ENCODE data around the gene ZNF479.

ZNF479 gene

DNA sequence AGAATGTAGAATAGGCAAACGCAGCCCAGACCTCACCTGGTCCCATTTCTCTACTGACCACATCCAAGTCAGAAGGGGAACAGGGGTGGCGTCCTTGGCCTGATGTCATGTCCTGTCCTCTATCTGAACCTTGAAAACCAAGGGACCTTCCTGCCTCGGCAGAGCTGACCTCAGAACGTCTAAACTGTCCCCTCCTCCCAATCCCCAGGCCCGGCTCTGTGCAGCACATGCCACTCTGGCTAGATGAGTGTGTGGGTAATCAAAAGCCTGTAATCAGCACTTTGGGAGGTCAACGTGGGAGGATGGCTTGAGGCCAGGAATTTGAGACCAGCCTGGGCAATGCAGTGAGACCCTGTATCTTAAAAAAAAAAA, 46.5 kb upstream of the ZNF479 start:
- no peaks in the 10 kb centered on the region for H3K79me2 ChIP-seq (ENCODE audit: insufficient read depth, low read length)
- no peak overlapping the region for H3K4me2 ChIP-seq (ENCODE audit: low read length)
- no peaks in the 10 kb centered on the region for H3K9me2 ChIP-seq (ENCODE audit: low read depth, low read length)
- no peaks in the 10 kb centered on the region for H3K4me1 ChIP-seq (ENCODE audit: insufficient read depth, low read length, severe bottlenecking)
- H2AFZ ChIP-seq (ENCODE audit: low read length), result no peak overlapping the region
- H3K4me3 ChIP-seq (ENCODE audit: low read depth, low read length, poor library complexity, severe bottlenecking), result no peak overlapping the region
- H3F3A ChIP-seq (ENCODE audit: insufficient read depth, low read length), result no peaks in the 10 kb centered on the region
- H4K20me1 ChIP-seq (ENCODE audit: insufficient read depth, low read length), result no peaks in the 10 kb centered on the region
- no peak overlapping the region for H3K9ac ChIP-seq (ENCODE audit: low read length)
- TF ChIP-seq EZH2 (IDR thresholded peaks at IDR 0.05; ENCODE audit: borderline replicate concordance, low read length), result no peak
- TF ChIP-seq, protein P1, sequence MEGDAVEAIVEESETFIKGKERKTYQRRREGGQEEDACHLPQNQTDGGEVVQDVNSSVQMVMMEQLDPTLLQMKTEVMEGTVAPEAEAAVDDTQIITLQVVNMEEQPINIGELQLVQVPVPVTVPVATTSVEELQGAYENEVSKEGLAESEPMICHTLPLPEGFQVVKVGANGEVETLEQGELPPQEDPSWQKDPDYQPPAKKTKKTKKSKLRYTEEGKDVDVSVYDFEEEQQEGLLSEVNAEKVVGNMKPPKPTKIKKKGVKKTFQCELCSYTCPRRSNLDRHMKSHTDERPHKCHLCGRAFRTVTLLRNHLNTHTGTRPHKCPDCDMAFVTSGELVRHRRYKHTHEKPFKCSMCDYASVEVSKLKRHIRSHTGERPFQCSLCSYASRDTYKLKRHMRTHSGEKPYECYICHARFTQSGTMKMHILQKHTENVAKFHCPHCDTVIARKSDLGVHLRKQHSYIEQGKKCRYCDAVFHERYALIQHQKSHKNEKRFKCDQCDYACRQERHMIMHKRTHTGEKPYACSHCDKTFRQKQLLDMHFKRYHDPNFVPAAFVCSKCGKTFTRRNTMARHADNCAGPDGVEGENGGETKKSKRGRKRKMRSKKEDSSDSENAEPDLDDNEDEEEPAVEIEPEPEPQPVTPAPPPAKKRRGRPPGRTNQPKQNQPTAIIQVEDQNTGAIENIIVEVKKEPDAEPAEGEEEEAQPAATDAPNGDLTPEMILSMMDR (IDR thresholded peaks at IDR 0.05; ENCODE audit: low read length), result no peak
- no peaks in the 10 kb centered on the region for H3K36me3 ChIP-seq (ENCODE audit: insufficient read depth, low read length)
- H3K27ac ChIP-seq (ENCODE audit: low read depth, low read length, poor library complexity, severe bottlenecking), result no peak overlapping the region
- no peaks in the 10 kb centered on the region for H3K27me3 ChIP-seq (ENCODE audit: insufficient read depth, low read length)
- peaks cover 4% of the 10 kb centered on the region; the same call in 1 of the 2 replicates for H3K9me3 ChIP-seq (ENCODE audit: low read length)

DNA sequence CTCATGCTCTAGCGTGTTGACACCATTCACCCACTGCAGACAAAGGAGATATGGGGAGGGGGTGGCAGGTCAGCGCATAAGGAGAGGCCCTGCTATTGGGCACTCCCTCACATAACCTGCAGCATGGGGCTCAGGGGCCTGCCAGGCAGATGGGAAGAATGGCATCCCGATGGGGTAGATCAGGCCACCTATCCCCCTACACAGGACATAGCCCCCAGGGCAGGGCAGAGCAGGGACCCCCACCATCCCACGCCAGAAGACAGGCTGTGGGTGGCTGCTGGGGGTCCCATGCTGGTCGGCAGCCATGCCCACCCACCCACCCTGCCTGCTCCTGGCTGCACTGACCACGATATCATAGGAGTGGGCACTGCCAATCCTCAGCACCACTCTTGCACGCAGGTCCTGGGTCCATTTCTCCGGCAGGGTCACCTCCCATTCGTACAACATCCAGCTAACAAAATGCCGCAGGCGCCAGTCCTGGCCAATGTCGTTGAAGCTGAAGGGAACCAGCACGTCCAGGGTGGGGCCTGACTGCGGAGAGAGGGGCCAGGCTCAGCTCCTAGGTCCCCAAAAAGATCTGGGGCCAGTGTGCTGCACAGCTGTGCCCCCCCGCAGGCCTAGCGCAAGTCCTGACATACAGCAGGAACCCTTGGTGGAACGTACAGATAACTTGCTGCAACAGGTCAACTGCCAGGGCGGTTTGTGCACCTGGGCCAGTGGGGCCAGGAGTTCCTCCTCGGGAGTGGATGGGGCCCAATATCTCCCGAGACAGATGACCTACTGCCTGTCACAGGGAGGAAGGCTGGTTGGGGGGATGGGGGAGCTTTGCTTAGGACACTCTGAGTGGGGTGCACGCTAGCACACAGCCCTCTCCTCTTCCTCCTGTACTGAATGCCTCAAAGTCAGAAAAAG, 45.9 kb upstream of the ZNF479 start:
- no peaks in the 10 kb centered on the region for H3K79me2 ChIP-seq (ENCODE audit: insufficient read depth, low read length)
- H3K9me2 ChIP-seq (ENCODE audit: low read depth, low read length), result no peaks in the 10 kb centered on the region
- H3K9ac ChIP-seq (ENCODE audit: low read length), result no peak overlapping the region
- no peak overlapping the region for H3K4me2 ChIP-seq (ENCODE audit: low read length)
- no peak overlapping the region for H3K27ac ChIP-seq (ENCODE audit: low read depth, low read length, poor library complexity, severe bottlenecking)
- H3K27me3 ChIP-seq (ENCODE audit: insufficient read depth, low read length), result no peaks in the 10 kb centered on the region
- no peaks in the 10 kb centered on the region for H4K20me1 ChIP-seq (ENCODE audit: insufficient read depth, low read length)
- H3F3A ChIP-seq (ENCODE audit: insufficient read depth, low read length), result no peaks in the 10 kb centered on the region
- no peaks in the 10 kb centered on the region for H3K36me3 ChIP-seq (ENCODE audit: insufficient read depth, low read length)
- peaks cover 4% of the 10 kb centered on the region; the same call in 1 of the 2 replicates for H3K9me3 ChIP-seq (ENCODE audit: low read length)
- TF ChIP-seq EZH2 (IDR thresholded peaks at IDR 0.05; ENCODE audit: borderline replicate concordance, low read length), result no peak
- TF ChIP-seq, protein P1 (IDR thresholded peaks at IDR 0.05; ENCODE audit: low read length), result no peak
- H2AFZ ChIP-seq (ENCODE audit: low read length), result no peak overlapping the region
- H3K4me1 ChIP-seq (ENCODE audit: insufficient read depth, low read length, severe bottlenecking), result no peaks in the 10 kb centered on the region
- no peak overlapping the region for H3K4me3 ChIP-seq (ENCODE audit: low read depth, low read length, poor library complexity, severe bottlenecking)

DNA sequence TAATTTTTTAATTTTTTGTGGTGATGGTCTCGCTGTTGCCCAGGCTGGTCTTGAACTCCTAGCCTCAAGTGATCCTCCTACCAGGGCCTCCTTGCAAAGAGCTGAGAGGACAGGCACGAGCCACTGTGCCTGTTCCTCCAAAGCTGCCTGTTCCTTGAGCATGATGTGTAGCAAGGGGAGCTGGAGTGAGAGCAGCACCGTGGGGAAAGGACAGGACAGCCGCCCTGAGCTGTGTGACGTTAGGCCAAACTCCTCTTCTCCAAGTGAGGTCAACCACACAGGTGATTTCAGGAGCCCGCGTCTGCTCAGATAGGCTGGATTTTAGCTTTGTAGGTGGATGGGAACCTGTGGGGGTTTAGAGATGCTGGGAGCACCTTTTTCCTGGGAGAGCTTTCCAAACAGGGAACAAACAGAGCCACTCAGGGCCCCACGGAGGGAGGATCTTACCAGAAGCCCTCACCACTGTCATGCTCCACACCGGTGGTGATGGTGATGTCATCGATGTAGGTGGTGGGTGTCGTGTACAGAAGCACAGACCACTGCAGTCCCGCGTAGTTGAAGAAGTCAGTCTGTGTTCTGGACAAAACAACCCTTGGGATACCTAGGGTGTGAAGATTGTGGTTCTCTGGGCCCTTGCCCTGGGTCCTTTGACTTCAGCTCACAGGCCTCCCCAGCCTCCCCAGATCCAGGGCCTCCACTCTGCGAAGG, 44.8 kb upstream of the ZNF479 start:
- H3K79me2 ChIP-seq (ENCODE audit: insufficient read depth, low read length), result no peaks in the 10 kb centered on the region
- no peak overlapping the region for H3K4me2 ChIP-seq (ENCODE audit: low read length)
- no peak for TF ChIP-seq EZH2 (IDR thresholded peaks at IDR 0.05; ENCODE audit: borderline replicate concordance, low read length)
- TF ChIP-seq, protein P1 (IDR thresholded peaks at IDR 0.05; ENCODE audit: low read length), result no peak
- H3F3A ChIP-seq (ENCODE audit: insufficient read depth, low read length), result no peaks in the 10 kb centered on the region
- no peak overlapping the region for H3K27ac ChIP-seq (ENCODE audit: low read depth, low read length, poor library complexity, severe bottlenecking)
- no peaks in the 10 kb centered on the region for H3K4me1 ChIP-seq (ENCODE audit: insufficient read depth, low read length, severe bottlenecking)
- no peaks in the 10 kb centered on the region for H3K36me3 ChIP-seq (ENCODE audit: insufficient read depth, low read length)
- no peaks in the 10 kb centered on the region for H4K20me1 ChIP-seq (ENCODE audit: insufficient read depth, low read length)
- no peak overlapping the region for H2AFZ ChIP-seq (ENCODE audit: low read length)
- H3K9me2 ChIP-seq (ENCODE audit: low read depth, low read length), result no peaks in the 10 kb centered on the region
- H3K27me3 ChIP-seq (ENCODE audit: insufficient read depth, low read length), result no peaks in the 10 kb centered on the region
- no peak overlapping the region for H3K4me3 ChIP-seq (ENCODE audit: low read depth, low read length, poor library complexity, severe bottlenecking)
- no peak overlapping the region for H3K9ac ChIP-seq (ENCODE audit: low read length)
- H3K9me3 ChIP-seq (ENCODE audit: low read length), result peaks cover 6% of the 10 kb centered on the region; the same call in 1 of the 2 replicates

Data from OCI-LY1 (cell line).